Activated T-helper 1 cell treated with anti-CD3 and anti-CD28 coated beads, Interleukin-12 subunit alpha, Interleukin-12 subunit beta, Interleukin-2, Interleukin-4 antibody, amounts not matched to agents 30 ng/mL and 10 ng/mL and 1 ng/mL, durations not matched to agents 14 hours and 24 hours and 36 hours (primary cell): ENCODE data around the gene MRPL20. TPM values are rescaled to one million over a fixed set of nuclear protein-coding genes. Genes with fewer than 3 reads are reported as not detected.
"Not testable (repeated sequence)": the region's sequence is repeated elsewhere in the genome, so short reads cannot be mapped to it uniquely, and the experiment has no call there.

Source experiments
- DNase-seq: peaks from one replicate; pipeline ENCODE4 v3.0.0; 2021; ENCODE audit warnings: low spot score
- H3K27ac Mint-ChIP-seq: one replicate; pipeline ENCODE4 v1.8.0; 2021; ENCODE audit warnings: mild to moderate bottlenecking, mixed read lengths
- H3K27me3 Mint-ChIP-seq: one replicate; pipeline ENCODE4 v1.8.0; 2022; ENCODE audit warnings: mild to moderate bottlenecking, moderate library complexity, mixed read lengths; ENCODE audit not compliant: insufficient read depth
- H3K36me3 Mint-ChIP-seq: one replicate; pipeline ENCODE4 v1.8.0; 2021; ENCODE audit warnings: low read depth, mixed read lengths
- H3K4me1 Mint-ChIP-seq: one replicate; pipeline ENCODE4 v1.8.0; 2021; ENCODE audit warnings: low read depth, mixed read lengths
- H3K4me3 Mint-ChIP-seq: one replicate; pipeline ENCODE4 v1.8.0; 2021; ENCODE audit warnings: mild to moderate bottlenecking, moderate library complexity, mixed read lengths
- H3K9me3 Mint-ChIP-seq: one replicate; pipeline ENCODE4 v1.8.0; 2021; ENCODE audit warnings: mixed read lengths
- intact Hi-C: fragments of 100-400 bp; cut with micrococcal nuclease; formaldehyde crosslinking; loops from one replicate; pipeline ENCODE4 v1.15.1; 2024
- total RNA-seq: library from RNA; stranded (reverse); gene quantifications from 2 replicates; pipeline ENCODE4 v1.2.3, GENCODE V29; 2022

Gene MRPL20
- total RNA-seq, 1 donor from 2014 or later: 205 TPM

DNA sequence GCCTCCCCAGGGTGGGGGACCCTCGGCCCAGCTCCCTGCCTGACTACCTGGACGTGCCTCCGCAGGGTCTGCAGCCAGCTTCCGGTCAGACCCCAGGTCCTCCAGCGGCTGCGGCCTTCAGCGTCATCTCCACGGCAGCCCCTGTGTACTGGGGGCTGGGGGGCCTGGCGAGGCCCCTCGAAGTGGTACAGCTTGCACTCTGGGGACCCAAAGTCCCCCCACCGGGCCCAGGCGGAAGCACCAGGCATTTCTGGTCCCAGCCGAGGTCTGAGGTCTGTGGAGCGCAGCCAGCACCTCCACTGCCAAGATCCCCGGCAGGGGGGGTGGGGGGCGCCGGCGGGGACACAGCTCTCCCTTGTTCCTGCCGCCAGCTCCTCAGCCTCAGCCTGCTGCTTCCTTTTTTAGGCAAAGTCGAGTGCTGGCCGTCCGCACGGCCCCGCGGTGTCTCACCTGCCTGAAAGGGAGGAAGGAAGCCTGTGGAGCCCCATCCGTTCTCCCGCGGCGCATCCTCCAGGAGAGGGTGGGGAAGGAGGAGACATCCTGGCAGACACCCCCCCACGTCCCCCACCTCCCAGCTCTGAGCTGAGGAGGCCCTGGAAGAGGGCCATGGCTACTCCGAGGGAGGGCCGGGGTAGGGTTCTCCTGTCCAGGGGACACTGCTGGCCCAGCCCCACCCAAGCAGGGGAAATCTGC is 27.2 kb upstream of the MRPL20 start:
- intact Hi-C loops: no loop called here
- no peaks in the 10 kb centered on the region for H3K36me3 Mint-ChIP-seq
- peaks cover 12% of the 10 kb centered on the region for H3K27me3 Mint-ChIP-seq
- peak overlapping the region; percentile 55 for H3K27ac Mint-ChIP-seq
- no peak for DNase-seq
- H3K4me1 Mint-ChIP-seq: no peaks in the 10 kb centered on the region
- H3K4me3 Mint-ChIP-seq: peak overlapping the region; percentile 1
- H3K9me3 Mint-ChIP-seq: no peaks in the 10 kb centered on the region

DNA sequence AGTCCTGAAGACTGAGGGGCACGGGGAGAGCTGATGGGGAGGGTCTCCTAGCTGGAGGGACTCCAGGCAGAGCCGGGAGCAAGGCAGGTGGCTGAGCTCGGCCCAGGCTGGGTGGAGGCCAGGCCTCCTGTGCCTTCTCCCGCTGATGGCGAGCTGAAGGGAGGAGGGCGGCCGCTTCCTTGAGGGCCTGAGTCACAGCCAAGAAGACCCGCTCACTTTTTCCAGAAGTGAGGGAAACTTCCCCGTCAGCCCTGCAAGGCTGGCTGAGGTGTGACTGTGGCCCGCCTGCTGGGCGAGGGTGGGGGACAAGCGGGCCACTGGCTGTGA is 26.7 kb upstream of the MRPL20 start:
- intact Hi-C loops: no loop called here
- no peak for DNase-seq
- H3K4me3 Mint-ChIP-seq: no peak overlapping the region
- H3K27me3 Mint-ChIP-seq: peaks cover 15% of the 10 kb centered on the region
- peak overlapping the region; percentile 55 for H3K27ac Mint-ChIP-seq
- H3K9me3 Mint-ChIP-seq: no peaks in the 10 kb centered on the region
- no peaks in the 10 kb centered on the region for H3K36me3 Mint-ChIP-seq
- H3K4me1 Mint-ChIP-seq: no peaks in the 10 kb centered on the region

DNA sequence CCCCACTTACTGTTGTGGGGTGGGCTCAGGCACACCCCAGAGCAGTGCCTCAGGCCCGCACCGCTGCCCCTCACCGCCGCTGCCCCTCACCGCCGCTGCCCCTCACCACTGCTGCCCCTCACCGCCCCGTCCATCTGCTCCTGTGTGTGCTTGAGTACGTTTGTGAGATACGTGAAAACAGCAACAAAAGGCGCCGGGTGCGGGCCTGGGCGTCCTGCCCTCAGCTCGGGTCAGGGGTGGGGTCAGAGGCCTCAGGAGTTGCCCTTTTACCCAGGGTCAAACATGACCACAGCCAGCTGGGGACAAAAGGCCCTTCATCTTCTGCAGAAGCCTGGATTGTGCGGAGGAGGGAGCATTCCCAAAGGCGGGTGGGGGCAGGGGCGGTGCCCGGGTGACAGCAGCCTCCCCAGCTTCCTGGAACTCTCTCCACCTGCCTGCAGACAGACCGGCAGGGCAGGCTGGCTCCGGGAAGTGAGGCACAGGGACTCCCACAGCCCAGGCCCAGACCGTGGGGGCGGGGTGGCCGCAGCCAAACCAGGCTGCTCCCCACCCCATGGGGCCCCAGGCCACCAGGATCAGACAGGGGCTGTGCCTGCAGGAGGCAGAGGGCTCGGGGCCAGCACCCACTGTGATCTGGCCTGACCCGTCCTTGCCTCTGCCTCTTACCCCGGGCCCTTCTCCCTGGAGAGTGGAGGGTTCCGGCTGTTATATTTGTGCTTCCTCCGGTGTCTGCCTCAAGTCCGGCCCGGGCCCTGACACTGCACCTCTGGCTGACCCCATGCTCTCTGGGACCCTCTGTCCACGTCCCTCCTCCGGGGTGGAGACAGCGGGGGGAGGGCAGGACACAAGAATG is 26.1 kb upstream of the MRPL20 start:
- H3K4me1 Mint-ChIP-seq: no peaks in the 10 kb centered on the region
- peaks cover 21% of the 10 kb centered on the region for H3K27me3 Mint-ChIP-seq
- H3K4me3 Mint-ChIP-seq: no peak overlapping the region
- intact Hi-C loops: no loop called here
- DNase-seq: no peak
- H3K36me3 Mint-ChIP-seq: no peaks in the 10 kb centered on the region
- no peaks in the 10 kb centered on the region for H3K9me3 Mint-ChIP-seq
- peak overlapping the region; percentile 55 for H3K27ac Mint-ChIP-seq

DNA sequence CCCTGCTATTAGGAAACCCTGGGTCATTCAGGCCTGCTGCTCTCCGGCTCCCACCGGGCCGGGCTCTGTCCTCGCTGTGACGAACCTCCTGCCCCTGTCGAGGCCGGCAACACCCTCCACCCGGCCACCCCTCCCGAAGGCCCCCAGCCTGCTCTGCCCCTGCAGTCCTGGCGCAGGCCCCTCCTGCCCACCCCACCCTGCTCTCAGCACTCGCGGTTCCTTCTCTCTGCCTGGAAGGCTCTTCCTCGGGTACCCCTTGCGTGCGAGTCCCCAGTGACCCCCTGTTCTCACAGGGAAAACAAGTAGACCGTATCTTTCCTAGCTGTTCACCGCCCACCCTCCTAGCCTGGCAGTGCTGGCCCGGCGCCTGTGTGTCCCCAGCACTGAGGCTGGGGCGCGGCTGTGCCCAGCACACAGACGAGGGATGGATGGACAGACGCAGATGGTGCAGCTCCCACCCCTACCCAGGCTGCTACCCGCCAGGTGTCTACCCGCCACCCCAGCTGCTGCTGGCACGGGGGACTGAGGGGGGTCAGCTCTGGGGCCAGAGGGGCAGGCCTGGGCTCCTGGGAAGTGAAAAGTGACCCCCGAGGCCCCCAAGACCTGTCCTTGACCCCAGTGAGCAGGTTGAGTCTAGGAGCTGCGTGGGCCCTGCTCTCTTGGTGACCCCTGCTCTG is 25.3 kb upstream of the MRPL20 start:
- peaks cover 21% of the 10 kb centered on the region for H3K27me3 Mint-ChIP-seq
- intact Hi-C loops: no loop called here

DNA sequence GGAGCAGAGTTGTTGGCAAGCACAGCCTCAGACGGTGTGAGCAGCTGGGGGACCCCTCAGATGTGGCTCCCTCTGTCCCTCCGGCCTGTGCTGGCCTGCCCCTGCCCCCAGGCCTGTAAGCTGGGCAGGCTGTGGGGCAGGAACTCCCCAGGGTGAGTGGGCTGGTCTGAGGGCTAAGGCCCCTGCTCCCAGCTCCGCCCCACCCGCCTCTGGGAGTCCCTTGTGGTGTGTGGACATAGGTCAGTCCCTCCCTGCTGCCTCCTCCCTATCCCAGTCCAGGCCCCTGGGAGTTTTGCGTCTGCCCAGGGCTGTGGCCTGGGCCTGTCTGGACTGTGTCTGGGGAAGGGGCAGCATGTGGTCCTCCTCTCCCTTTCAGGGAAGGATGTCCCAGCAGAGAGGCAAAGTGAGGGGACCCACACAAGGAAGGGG is 24.8 kb upstream of the MRPL20 start:
- Mint-ChIP-seq H3K36me3 (no peaks in the 10 kb centered on the region), H3K27ac (no peak overlapping the region), H3K4me1 (no peaks in the 10 kb centered on the region), H3K9me3 (no peaks in the 10 kb centered on the region), H3K4me3 (no peak overlapping the region), H3K27me3 (peaks cover 21% of the 10 kb centered on the region)
- DNase-seq: no peak
- intact Hi-C loops: no loop called here

More for the DNA sequence above, 25.3 kb upstream of the MRPL20 start:
- no peaks in the 10 kb centered on the region for H3K36me3 Mint-ChIP-seq
- DNase-seq: no peak
- no peak overlapping the region for H3K4me3 Mint-ChIP-seq
- no peaks in the 10 kb centered on the region for H3K9me3 Mint-ChIP-seq
- H3K4me1 Mint-ChIP-seq: no peaks in the 10 kb centered on the region
- no peak overlapping the region for H3K27ac Mint-ChIP-seq

DNA sequence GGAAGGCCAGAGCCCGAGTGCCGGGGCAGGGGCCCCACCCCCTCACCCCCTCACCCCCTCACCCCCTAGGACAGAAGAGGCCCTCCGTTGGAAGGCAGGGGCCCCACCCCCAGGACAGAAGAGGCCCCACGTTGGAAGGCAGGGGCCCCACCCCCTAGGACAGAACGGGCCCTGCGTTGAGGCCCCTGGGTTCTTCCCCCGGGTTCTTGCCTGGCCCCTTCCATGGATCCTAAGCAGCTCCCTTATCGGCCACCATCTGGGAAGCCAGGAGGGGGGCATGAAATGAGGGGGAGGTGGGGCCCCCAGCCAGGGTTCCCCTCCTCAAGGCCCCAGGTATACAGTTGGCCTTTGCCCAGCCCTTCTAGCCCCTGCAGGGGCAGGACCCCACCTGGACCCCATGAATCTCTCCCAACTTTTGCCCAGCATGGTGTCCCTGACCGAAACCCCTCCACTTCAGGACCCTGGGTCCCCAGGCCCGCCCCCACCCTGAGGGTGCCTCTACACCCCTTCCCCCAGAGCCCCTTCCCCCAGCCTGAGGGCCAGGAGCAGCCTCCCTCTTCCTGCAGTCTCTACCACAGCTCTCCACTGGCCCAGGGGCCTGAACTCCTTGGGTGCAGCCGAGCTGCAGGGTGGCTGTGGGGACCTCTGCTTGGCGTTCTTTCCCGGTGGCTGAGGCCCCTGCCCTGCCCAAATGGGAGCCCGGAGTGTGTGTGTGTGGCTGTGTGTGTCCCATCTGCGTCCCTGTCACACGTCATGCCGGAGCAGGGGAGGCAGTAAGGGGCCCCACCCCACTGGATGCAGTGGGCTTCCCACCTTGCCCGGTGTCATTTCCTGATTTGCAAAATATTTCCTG is 24.1 kb upstream of the MRPL20 start:
- no peak for DNase-seq
- peaks cover 20% of the 10 kb centered on the region for H3K27me3 Mint-ChIP-seq
- H3K36me3 Mint-ChIP-seq: no peaks in the 10 kb centered on the region
- no peak overlapping the region for H3K27ac Mint-ChIP-seq
- no peaks in the 10 kb centered on the region for H3K4me1 Mint-ChIP-seq
- no peak overlapping the region for H3K4me3 Mint-ChIP-seq
- H3K9me3 Mint-ChIP-seq: no peaks in the 10 kb centered on the region
- intact Hi-C loops: no loop called here

DNA sequence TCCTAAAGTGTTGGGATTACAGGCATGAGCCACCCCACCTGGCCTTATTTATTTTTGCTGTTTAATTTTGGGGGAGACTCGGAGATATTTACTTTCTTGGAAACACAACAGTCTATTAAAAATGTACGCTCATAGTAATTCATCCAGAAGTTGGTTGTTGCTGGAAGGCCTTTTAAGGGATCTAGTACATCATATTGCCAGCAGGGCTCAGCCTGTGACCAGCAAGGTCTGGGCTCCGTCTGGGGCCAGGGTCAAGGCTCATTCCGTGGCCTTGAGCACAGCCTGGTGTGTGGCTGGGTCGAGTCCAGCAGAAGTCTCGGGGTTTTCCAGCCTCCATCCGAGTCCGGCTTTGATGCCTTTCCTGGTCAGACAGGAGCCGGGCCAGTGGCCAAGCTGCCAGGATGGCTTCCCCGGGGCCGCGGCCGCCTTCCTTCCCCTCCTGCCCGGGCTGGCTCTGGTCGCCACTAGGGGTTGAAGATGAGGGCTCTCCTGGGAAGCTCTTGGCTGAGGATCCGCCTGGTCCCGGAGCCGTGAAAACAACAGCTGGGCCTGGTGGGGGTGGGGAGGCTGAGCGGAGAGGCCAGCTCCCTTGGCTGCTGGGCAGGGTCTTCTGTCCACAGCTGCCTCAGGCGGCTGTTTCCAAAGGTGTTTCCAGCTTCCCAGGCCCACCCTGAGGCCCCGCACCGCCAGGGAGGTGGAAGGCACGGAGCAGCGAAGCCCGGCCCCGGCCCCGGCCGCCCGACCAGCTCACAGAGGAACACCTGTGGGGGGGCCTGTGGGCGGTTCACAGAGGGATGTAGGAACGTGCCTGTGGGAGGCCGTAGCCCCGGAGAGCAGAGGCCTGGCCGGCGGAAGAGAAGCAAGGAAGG is 23.3 kb upstream of the MRPL20 start:
- intact Hi-C loops: no loop called here
- Mint-ChIP-seq H3K27ac (no peak overlapping the region), H3K4me3 (no peak overlapping the region), H3K9me3 (no peaks in the 10 kb centered on the region), H3K27me3 (peaks cover 20% of the 10 kb centered on the region), H3K36me3 (no peaks in the 10 kb centered on the region), H3K4me1 (no peaks in the 10 kb centered on the region)
- DNase-seq: no peak

DNA sequence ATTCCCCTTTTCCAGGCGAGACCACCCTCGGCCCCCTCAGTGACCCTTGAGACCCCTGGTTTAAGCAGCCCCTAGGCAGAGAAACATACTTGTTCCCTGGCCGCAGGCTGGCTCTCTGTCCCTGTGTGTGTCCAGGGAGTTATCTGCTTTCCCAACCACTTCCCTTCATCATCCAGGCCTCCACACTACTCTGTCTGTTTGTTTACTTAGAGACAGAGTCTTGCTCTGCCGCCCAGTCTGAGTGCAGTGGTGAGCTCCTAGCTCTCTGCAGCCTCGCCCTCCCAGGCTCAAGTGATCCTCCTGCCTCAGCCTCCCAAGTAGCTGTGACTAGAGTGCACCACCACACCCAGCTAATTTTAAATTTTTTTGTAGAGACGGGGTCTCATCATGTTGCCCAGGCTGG is 22.6 kb upstream of the MRPL20 start:
- H3K36me3 Mint-ChIP-seq: no peaks in the 10 kb centered on the region

DNA sequence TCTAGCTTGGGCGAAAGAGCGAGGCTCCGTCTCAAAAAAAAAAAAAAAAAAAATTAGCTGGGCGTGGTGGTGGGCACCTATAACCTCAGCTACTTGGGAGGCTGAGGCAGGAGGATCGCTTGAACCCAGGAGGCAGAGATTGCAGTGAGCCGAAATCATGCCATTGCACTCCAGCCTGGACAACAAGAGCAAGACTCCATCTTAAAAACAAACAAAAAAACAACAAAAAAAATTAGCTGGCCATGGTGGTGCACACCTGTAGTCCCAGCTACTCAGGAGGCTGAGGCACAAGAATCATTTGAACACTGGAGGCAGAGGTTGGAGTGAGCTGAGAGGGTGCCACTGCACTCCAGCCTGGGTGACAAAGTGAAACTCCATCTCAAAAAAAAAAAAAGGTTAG is 21.9 kb upstream of the MRPL20 start:
- H3K4me3 Mint-ChIP-seq, H3K4me1 Mint-ChIP-seq, DNase-seq, H3K36me3 Mint-ChIP-seq, H3K9me3 Mint-ChIP-seq, intact Hi-C loops, H3K27ac Mint-ChIP-seq: not testable (repeated sequence)
- H3K27me3 Mint-ChIP-seq: peaks cover 24% of the 10 kb centered on the region

More for the DNA sequence above, 22.6 kb upstream of the MRPL20 start:
- Mint-ChIP-seq H3K27me3 (peaks cover 24% of the 10 kb centered on the region), H3K4me1 (no peaks in the 10 kb centered on the region), H3K27ac (no peak overlapping the region), H3K9me3 (no peaks in the 10 kb centered on the region), H3K4me3 (no peak overlapping the region)
- DNase-seq: no peak
- intact Hi-C loops: no loop called here

DNA sequence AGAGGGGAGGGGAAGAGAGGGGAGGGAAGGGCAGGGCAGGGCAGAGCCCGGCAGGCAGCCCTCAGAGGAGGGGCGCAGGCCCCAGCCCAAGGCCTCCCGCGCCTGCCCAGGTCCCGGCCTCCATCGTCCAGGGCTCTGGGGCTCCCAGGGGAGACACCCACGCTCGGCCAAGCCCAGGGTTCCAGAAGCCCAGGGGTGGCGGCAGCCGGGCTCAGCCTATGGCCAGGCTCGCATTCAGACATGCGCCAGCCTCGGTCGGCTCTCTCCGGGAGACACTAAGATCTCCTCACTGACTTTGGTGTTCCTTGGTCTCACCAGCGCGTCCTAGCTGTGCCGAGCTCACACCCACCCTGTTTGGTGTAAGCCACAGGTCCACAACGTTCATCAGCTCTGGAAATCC is 21.1 kb upstream of the MRPL20 start:
- H3K4me3 Mint-ChIP-seq: peak overlapping the region; percentile 20
- no peaks in the 10 kb centered on the region for H3K36me3 Mint-ChIP-seq
- peaks cover 24% of the 10 kb centered on the region for H3K27me3 Mint-ChIP-seq
- no peak for DNase-seq
- intact Hi-C loops: no loop called here
- peak overlapping the region; percentile 59 for H3K27ac Mint-ChIP-seq
- H3K4me1 Mint-ChIP-seq: no peaks in the 10 kb centered on the region
- H3K9me3 Mint-ChIP-seq: no peaks in the 10 kb centered on the region

DNA sequence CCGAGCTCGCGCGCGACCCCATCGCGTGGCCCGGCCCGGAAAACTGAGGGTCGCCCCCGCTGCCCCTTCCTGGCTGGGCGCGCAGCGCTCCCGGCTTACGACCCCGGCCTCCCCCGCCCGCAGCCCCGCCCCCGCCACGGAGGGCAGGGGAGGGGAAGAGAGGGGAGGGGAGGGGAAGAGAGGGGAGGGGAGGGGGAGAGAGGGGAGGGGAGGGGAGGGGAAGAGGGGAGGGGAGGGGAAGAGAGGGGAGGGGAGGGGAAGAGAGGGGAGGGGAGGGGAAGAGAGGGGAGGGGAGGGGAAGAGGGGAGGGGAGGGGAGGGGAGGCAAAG is 20.7 kb upstream of the MRPL20 start:
- H3K36me3 Mint-ChIP-seq: no peaks in the 10 kb centered on the region

More for the DNA sequence above, 20.7 kb upstream of the MRPL20 start:
- Mint-ChIP-seq H3K4me3 (no peak overlapping the region), H3K27ac (no peak overlapping the region), H3K9me3 (no peaks in the 10 kb centered on the region), H3K27me3 (peaks cover 24% of the 10 kb centered on the region), H3K4me1 (no peaks in the 10 kb centered on the region)
- intact Hi-C loops: no loop called here
- no peak for DNase-seq
